ENCODE results near the gene PEX11G. TPM values are rescaled to one million over a fixed set of nuclear protein-coding genes. Genes with fewer than 3 reads are reported as not detected.

PEX11G gene
- total RNA-seq, 1 experiment from 2014 or later: 2.9 TPM

- H3K9me3 ChIP-seq (ENCODE audit: control insufficient read depth, insufficient read depth, low read depth, low read length): no peaks in the 10 kb centered on the region
- H3K27me3 ChIP-seq (ENCODE audit: control insufficient read depth, insufficient read depth, low read length): no peaks in the 10 kb centered on the region
- H3K4me1 ChIP-seq (ENCODE audit: control insufficient read depth, insufficient read depth, low read length): no peaks in the 10 kb centered on the region
- TF ChIP-seq TCF7L2 (IDR thresholded peaks at IDR 0.05; ENCODE audit: low read depth, low read length) (no peak), REST (IDR thresholded peaks at IDR 0.05; ENCODE audit: insufficient read depth in 1 of 2, low read depth in 2 of 2, low read length in 1 of 2) (no peak), POLR2AphosphoS5 (IDR thresholded peaks at IDR 0.05; ENCODE audit: low read depth, low read length) (no peak), SIN3A (IDR thresholded peaks at IDR 0.05; ENCODE audit: borderline replicate concordance, insufficient read depth, low read depth, low read length) (no peak), CTCF (IDR thresholded peaks at IDR 0.05) (no peak)
- BruUV-seq (replicated peaks): no TSS peak
- H3K27ac ChIP-seq (ENCODE audit: low read length): no peak overlapping the region
- DNase-seq (ENCODE audit: low read depth, low spot score) (no peak), ATAC-seq (no peak)
- ChIA-PET CTCF (no interaction called here), POLR2A (no interaction called here)
- in situ Hi-C loops (cut with HindIII; ENCODE audit: low pct_unique_long_range_greater_than_20kb, low sequenced_read_pairs) (no loop called here), intact Hi-C loops (cut with micrococcal nuclease; ENCODE audit: unreplicated experiment) (no loop called here)
- H3K4me3 ChIP-seq (ENCODE audit: low read depth in 2 of 2, low read length in 2 of 2): no peak overlapping the region
- H3K36me3 ChIP-seq (ENCODE audit: control insufficient read depth, insufficient read depth, low read length): no peaks in the 10 kb centered on the region
Measured at GRCh38 chr19:7429638-7430282, 59.1 kb downstream of the PEX11G start.

GRCh38 chr19:7428651-7429113, 60.2 kb downstream of the PEX11G start:
- POLR2A ChIA-PET: no interaction called here
- Histone ChIP-seq H3K27ac (ENCODE audit: low read length) (no peak overlapping the region), H3K9me3 (ENCODE audit: control insufficient read depth, insufficient read depth, low read depth, low read length) (no peaks in the 10 kb centered on the region), H3K27me3 (ENCODE audit: control insufficient read depth, insufficient read depth, low read length) (no peaks in the 10 kb centered on the region), H3K36me3 (ENCODE audit: control insufficient read depth, insufficient read depth, low read length) (no peaks in the 10 kb centered on the region), H3K4me3 (ENCODE audit: low read depth in 2 of 2, low read length in 2 of 2) (no peak overlapping the region), H3K4me1 (ENCODE audit: control insufficient read depth, insufficient read depth, low read length) (no peaks in the 10 kb centered on the region)
- no TSS peak for BruUV-seq (replicated peaks)
- in situ Hi-C loops (cut with HindIII; ENCODE audit: low pct_unique_long_range_greater_than_20kb, low sequenced_read_pairs): no loop called here
- ATAC-seq (no peak), DNase-seq (ENCODE audit: low read depth, low spot score) (no peak)
- CTCF ChIA-PET: no interaction called here
- no peak for TF ChIP-seq POLR2AphosphoS5 (IDR thresholded peaks at IDR 0.05; ENCODE audit: low read depth, low read length)
- no peak for TF ChIP-seq REST (IDR thresholded peaks at IDR 0.05; ENCODE audit: insufficient read depth in 1 of 2, low read depth in 2 of 2, low read length in 1 of 2)
- no peak for TF ChIP-seq SIN3A (IDR thresholded peaks at IDR 0.05; ENCODE audit: borderline replicate concordance, insufficient read depth, low read depth, low read length)
- TF ChIP-seq TCF7L2 (IDR thresholded peaks at IDR 0.05; ENCODE audit: low read depth, low read length): no peak
- TF ChIP-seq CTCF (IDR thresholded peaks at IDR 0.05): no peak
- intact Hi-C loops (cut with micrococcal nuclease; ENCODE audit: unreplicated experiment): no loop called here
